ENCODE results near the gene PRSS50. TPM values are rescaled to one million over a fixed set of nuclear protein-coding genes. Genes with fewer than 3 reads are reported as not detected.

Gene PRSS50
- total RNA-seq, 2 experiments from 2014 or later = not detected

GRCh38 chr3:46716461-46717441 lies 918 bp downstream of the PRSS50 start:
- Mint-ChIP-seq H3K27ac (no peak overlapping the region), H3K4me1 (no peaks in the 10 kb centered on the region), H3K4me3 (no peak overlapping the region), H3K9me3 (no peaks in the 10 kb centered on the region), H3K27me3 (peaks cover 19% of the 10 kb centered on the region), H3K36me3 (no peaks in the 10 kb centered on the region)
- no peak for DNase-seq
- POLR2A ChIA-PET = no interaction called here
- ATAC-seq (ENCODE audit: low read depth) = no peak

GRCh38 chr3:46715507-46716175 lies 2.0 kb downstream of the PRSS50 start:
- DNase-seq (no peak), ATAC-seq (ENCODE audit: low read depth) (no peak)
- no peaks in the 10 kb centered on the region for H3K4me1 Mint-ChIP-seq
- H3K4me3 Mint-ChIP-seq = no peak overlapping the region
- H3K27ac Mint-ChIP-seq = no peak overlapping the region
- POLR2A ChIA-PET = no interaction called here
- no peaks in the 10 kb centered on the region for H3K9me3 Mint-ChIP-seq
- H3K27me3 Mint-ChIP-seq = peaks cover 16% of the 10 kb centered on the region
- H3K36me3 Mint-ChIP-seq = no peaks in the 10 kb centered on the region

- Mint-ChIP-seq H3K27me3 (peaks cover 14% of the 10 kb centered on the region), H3K4me1 (no peaks in the 10 kb centered on the region), H3K4me3 (no peak overlapping the region), H3K27ac (no peak overlapping the region), H3K36me3 (no peaks in the 10 kb centered on the region), H3K9me3 (no peaks in the 10 kb centered on the region)
- POLR2A ChIA-PET = no interaction called here
- no peak for DNase-seq
- ATAC-seq (ENCODE audit: low read depth) = no peak
Measured at GRCh38 chr3:46714728-46715506, 2.8 kb downstream of the PRSS50 start.

GRCh38 chr3:46713898-46714552 lies 3.6 kb downstream of the PRSS50 start:
- POLR2A ChIA-PET = no interaction called here
- ATAC-seq (ENCODE audit: low read depth) (no peak), DNase-seq (no peak)

GRCh38 chr3:46713050-46713897 lies 4.4 kb downstream of the PRSS50 start:
- POLR2A ChIA-PET = no interaction called here
- Mint-ChIP-seq H3K4me3 (no peak overlapping the region), H3K27ac (peak overlapping the region; percentile 19), H3K27me3 (peaks cover 8% of the 10 kb centered on the region), H3K36me3 (no peaks in the 10 kb centered on the region), H3K9me3 (no peaks in the 10 kb centered on the region), H3K4me1 (no peaks in the 10 kb centered on the region)
- DNase-seq (no peak), ATAC-seq (ENCODE audit: low read depth) (no peak)

More at GRCh38 chr3:46713898-46714552, 3.6 kb downstream of the PRSS50 start:
- Mint-ChIP-seq H3K27me3 (peaks cover 9% of the 10 kb centered on the region), H3K4me1 (no peaks in the 10 kb centered on the region), H3K9me3 (no peaks in the 10 kb centered on the region), H3K36me3 (no peaks in the 10 kb centered on the region), H3K27ac (no peak overlapping the region), H3K4me3 (no peak overlapping the region)

- POLR2A ChIA-PET = no interaction called here
Measured at GRCh38 chr3:46712191-46713049, 5.2 kb downstream of the PRSS50 start.

GRCh38 chr3:46711760-46712159 lies 5.9 kb downstream of the PRSS50 start:
- peaks cover 5% of the 10 kb centered on the region for H3K27me3 Mint-ChIP-seq
- no peak overlapping the region for H3K27ac Mint-ChIP-seq
- no peaks in the 10 kb centered on the region for H3K36me3 Mint-ChIP-seq
- H3K9me3 Mint-ChIP-seq = no peaks in the 10 kb centered on the region
- POLR2A ChIA-PET = no interaction called here
- no peak for DNase-seq
- no peak for ATAC-seq (ENCODE audit: low read depth)
- H3K4me1 Mint-ChIP-seq = no peaks in the 10 kb centered on the region
- H3K4me3 Mint-ChIP-seq = no peak overlapping the region

More at GRCh38 chr3:46712191-46713049, 5.2 kb downstream of the PRSS50 start:
- Mint-ChIP-seq H3K4me1 (no peaks in the 10 kb centered on the region), H3K36me3 (no peaks in the 10 kb centered on the region), H3K9me3 (no peaks in the 10 kb centered on the region), H3K4me3 (no peak overlapping the region), H3K27ac (peak overlapping the region; percentile 19), H3K27me3 (peaks cover 5% of the 10 kb centered on the region)
- DNase-seq (no peak), ATAC-seq (ENCODE audit: low read depth) (no peak)

- Mint-ChIP-seq H3K4me3 (no peak overlapping the region), H3K4me1 (no peaks in the 10 kb centered on the region), H3K27me3 (peaks cover 3% of the 10 kb centered on the region), H3K36me3 (no peaks in the 10 kb centered on the region), H3K27ac (no peak overlapping the region), H3K9me3 (no peaks in the 10 kb centered on the region)
- POLR2A ChIA-PET = no interaction called here
- ATAC-seq (ENCODE audit: low read depth) = no peak
- no peak for DNase-seq
Measured at GRCh38 chr3:46711305-46711704, 6.4 kb downstream of the PRSS50 start.

- no peaks in the 10 kb centered on the region for H3K4me1 Mint-ChIP-seq
- H3K27me3 Mint-ChIP-seq = peaks cover 3% of the 10 kb centered on the region
- no peak overlapping the region for H3K4me3 Mint-ChIP-seq
- no peak overlapping the region for H3K27ac Mint-ChIP-seq
- POLR2A ChIA-PET = no interaction called here
- H3K36me3 Mint-ChIP-seq = no peaks in the 10 kb centered on the region
- DNase-seq (no peak), ATAC-seq (ENCODE audit: low read depth) (no peak)
- H3K9me3 Mint-ChIP-seq = no peaks in the 10 kb centered on the region
Measured at GRCh38 chr3:46710671-46711295, 6.9 kb downstream of the PRSS50 start.

GRCh38 chr3:46710229-46710628 lies 7.4 kb downstream of the PRSS50 start:
- no peak overlapping the region for H3K4me3 Mint-ChIP-seq
- no peaks in the 10 kb centered on the region for H3K9me3 Mint-ChIP-seq
- POLR2A ChIA-PET = no interaction called here
- ATAC-seq (ENCODE audit: low read depth) = no peak
- H3K36me3 Mint-ChIP-seq = no peaks in the 10 kb centered on the region
- H3K4me1 Mint-ChIP-seq = no peaks in the 10 kb centered on the region
- no peak overlapping the region for H3K27ac Mint-ChIP-seq
- H3K27me3 Mint-ChIP-seq = peaks cover 3% of the 10 kb centered on the region
- DNase-seq = no peak

- POLR2A ChIA-PET = no interaction called here
- H3K27ac Mint-ChIP-seq = no peak overlapping the region
- H3K9me3 Mint-ChIP-seq = no peaks in the 10 kb centered on the region
- ATAC-seq (ENCODE audit: low read depth) (no peak), DNase-seq (peak; percentile 14)
- no peaks in the 10 kb centered on the region for H3K4me1 Mint-ChIP-seq
- H3K4me3 Mint-ChIP-seq = no peak overlapping the region
- H3K36me3 Mint-ChIP-seq = no peaks in the 10 kb centered on the region
- no peaks in the 10 kb centered on the region for H3K27me3 Mint-ChIP-seq
Measured at GRCh38 chr3:46709721-46710120, 7.9 kb downstream of the PRSS50 start.
